Endometrial microvascular endothelial cells (primary cell): Measurements from ENCODE around the gene PARP12. TPM values are rescaled to one million over a fixed set of nuclear protein-coding genes. Genes with fewer than 3 reads are reported as not detected.

Experiments
- in situ Hi-C: cut with HindIII; loops from 2 replicates; pipeline ENCODE4 v1.10.0; 2017; ENCODE audit warnings: low sequenced_read_pairs, low pct_unique_long_range_greater_than_20kb; ENCODE audit errors: inconsistent ontology term
- total RNA-seq: library from RNA; depleted of rRNA; stranded (reverse); fragments of >200 nt; gene quantifications from one replicate; pipeline ENCODE4 v1.2.3, GENCODE V29; 2015; ENCODE audit errors: inconsistent ontology term

PARP12 gene
- total RNA-seq, 1 donor from 2014 or later = 91.6 TPM

DNA sequence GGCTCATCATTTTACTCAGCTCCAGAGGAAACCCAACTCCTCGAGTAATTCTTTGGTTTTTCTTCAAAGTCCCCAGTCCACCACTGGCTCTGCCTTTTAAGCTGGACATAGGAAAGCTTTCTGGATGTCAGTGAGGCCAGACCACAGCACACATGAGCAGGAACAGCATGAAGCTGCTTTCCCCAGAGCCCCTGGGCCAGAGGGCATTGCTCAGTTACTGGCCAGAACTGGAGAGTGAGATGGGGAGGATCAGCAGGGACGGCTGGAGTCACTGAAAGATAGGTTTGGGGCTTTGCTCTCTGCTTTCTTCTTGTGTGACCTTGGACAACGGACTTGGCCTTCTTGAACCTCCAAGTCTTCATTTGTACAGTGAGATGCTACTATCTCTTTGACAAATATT lies 43.1 kb downstream of the PARP12 start:
- in situ Hi-C loops = no loop called here

DNA sequence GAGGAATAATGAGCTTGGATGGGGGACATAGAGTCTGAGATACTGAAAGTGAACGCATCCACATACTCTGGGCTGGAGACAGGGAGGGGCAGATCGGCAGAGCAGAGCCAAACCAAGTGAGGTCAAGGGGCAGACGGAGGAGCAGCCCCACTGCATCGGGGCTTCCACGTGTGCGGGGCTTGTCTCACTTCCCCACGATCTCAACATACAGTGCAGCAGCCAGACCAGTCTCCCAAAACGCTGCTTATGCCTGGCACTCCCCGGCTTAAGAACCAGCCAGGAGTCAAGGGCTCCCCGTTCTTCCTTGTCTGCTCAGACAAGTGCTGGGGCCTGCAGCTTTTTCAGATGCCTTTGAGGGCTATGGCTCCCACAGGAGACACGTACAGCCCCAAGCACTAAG lies 43.6 kb downstream of the PARP12 start:
- in situ Hi-C loops = no loop called here

DNA sequence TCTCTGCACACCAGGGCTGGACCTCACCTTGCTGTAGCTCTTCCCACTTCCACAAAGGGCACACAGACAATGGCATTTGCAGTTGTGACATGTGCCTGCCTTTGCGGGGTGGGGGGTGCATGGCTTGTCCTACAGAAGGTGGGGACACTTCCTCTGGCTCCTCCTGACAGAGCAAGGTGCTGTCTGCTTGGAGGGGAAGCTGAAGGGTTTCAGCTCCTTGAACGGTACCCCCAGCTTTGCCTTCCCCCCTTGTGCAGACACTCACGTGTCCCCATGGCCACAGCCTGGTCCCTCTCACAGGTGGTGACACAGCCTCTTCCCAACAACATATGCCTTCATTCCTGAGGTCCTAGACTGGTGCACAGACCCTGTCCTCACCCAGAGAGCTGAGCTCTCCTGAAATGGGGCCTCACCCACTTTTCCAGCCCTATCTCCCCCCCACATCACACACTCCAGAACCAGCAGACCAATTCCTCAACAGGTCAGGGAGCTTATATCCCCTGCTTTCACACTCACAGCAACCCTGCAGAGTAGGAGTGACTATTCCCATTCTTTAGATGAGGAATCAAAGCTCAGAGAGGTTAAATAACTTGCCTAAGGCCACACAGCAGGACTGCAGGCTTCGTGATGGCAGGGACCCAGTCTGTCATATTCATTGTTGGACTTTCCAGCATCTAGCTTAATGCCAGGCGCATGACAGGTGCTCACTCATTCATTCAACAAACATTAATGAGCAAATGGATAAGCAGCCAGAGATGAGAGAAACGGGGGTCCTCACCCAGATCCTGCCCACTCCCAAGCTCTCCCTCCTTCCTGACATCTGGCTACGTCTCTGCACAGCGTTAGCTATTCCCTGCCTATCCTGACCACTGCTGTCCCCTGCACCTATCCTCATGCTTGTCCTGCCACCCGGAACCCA lies 44.4 kb downstream of the PARP12 start:
- in situ Hi-C loops = no loop called here

DNA sequence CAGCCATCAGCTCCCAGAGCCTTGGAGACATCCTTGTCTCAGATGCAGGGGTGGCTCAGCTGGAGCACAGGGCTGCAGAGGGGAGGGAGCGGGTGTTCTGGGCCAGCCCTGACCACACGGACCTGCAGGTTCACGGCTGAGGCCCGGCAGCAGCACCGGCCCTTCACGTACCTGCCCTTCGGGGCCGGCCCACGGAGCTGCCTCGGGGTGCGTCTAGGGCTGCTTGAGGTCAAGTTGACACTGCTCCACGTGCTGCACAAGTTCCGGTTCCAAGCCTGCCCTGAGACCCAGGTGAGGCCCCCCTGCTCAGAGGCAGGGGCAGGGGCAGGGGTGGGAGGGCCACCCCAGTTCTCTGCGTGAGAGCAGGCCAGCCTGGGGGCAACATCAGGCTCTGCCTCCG lies 45.2 kb downstream of the PARP12 start:
- in situ Hi-C loops = no loop called here

DNA sequence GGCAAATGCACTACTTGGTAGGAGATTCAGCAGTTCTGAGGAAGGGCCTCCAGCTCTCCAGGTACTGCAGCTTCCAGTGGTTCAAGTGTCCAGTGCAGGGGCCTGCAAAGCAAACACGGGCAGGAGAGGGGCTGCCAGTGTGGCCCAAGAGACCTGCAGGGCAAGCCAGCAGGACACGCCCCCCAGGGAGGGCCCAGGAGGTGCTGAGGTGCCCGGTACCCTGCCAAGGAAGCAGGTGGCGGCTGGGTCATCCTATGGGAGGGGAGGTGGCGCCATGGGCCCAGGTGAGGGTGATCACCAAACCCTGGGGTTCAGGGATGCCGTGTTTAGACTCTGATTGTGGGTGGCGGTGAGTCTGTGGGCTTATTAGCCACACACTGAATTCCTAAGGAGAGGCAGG lies 45.7 kb downstream of the PARP12 start:
- in situ Hi-C loops = no loop called here

DNA sequence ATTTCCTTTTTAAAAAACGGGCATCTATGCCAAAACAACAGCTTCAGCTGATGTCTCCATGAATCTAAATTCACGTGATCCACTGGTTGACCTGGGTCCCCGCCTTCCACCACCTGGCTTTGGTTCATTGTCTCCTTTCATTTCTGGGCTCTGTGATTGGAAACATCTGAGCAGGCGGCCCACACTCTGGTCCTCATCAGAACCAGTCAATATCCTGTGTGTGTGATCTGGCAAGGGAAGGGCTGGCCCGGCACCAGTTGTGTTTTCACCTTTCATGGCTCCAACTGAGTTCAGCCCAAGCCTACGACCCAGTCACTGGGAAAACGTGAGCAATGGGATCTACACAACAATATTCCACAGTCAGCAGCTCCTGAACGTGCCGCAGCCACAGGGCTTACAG lies 46.2 kb downstream of the PARP12 start:
- in situ Hi-C loops = no loop called here

DNA sequence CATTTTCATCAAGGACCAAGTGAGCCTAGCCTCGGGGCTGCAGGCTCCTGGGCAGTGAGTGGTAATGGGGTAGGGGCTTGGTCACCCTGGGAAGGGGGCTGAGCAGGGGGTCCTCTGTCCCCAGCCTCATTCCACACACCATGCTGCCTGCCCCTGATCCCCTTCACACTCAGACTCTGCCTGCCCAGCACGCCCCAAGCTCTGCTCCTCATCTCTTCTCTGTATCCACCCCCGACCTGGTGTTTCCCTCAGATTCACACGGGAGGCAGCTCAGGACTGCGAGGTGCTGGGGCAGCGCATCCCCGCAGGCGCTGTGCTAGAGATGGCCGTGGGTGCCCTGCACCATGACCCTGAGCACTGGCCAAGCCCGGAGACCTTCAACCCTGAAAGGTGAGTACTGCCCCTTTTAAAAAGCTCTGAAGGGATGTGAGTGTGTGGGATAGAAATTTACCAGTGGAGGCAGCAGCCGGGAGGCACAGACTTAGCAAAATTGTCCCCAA lies 47.2 kb downstream of the PARP12 start:
- in situ Hi-C loops = no loop called here

DNA sequence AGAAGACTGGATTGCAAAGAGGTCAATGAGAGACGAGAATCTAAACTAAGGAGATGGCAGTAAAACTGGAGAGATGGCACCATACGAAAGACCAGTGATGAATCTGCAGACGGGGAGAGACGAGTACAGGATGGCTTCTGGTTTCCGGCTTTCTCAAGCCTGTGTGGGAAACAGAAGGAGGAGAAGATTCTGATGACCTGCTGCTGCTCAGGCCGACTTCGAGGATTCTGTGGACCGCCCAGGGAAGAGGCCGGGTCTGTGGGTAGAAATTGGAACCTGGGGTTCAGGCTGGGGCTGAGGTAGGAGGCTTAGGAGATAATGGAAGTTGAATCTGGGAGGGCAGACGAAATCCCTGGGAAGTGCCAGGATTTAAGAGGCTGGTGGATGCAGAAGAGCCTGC lies 48.6 kb downstream of the PARP12 start:
- in situ Hi-C loops = no loop called here

DNA sequence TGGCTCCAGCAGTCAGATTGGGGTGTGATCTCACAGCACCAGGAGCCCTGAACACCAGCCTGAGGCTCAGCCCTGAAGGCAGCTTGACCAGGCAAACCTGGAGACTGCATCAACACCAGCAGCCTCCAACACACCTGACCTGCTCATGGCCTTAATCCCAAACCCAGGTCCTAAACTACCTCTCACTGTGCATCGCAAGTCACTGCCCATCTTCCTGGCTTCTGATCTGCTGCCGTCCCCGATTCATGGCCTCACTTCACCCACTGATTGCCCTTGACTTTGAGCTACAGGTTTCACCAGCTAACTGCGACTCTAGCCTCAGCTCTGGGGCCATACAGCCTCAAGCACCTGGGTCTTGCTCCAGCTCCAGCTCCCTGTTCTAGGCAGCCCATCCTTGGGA lies 49.1 kb downstream of the PARP12 start:
- in situ Hi-C loops = no loop called here

DNA sequence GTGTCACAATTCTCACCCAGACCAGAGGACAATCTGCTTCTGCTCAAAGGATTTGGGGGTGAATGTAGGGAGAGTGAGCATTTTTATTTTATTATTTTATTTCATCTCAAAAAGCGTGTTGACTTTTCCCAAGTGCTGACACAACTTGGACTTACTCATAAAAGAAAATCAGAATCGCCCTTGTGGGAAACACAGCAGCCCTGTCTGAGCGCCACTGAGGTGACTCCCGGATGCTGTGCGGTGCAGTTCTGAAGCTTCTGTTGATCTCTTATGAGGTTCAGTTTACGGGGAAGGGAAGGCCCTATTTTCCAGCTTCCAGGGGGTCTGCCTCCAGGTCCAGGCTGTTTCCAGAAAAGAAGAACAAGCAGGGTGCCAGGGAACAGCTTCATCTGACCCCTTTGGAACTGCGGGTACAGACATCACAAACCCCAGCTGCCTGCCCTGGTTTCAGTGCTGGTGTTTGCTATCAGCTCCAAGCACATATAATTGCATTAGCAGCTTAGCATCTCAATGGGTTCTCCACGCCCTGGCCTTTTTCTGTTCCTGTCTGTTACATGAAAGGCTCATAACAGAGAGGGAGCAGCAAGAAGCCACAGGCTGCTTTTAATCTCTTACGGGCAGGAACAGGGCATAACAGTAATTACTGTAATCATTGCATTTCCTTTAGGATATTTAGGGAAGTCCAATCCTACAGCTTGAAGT lies 52.4 kb downstream of the PARP12 start:
- in situ Hi-C loops = no loop called here

DNA sequence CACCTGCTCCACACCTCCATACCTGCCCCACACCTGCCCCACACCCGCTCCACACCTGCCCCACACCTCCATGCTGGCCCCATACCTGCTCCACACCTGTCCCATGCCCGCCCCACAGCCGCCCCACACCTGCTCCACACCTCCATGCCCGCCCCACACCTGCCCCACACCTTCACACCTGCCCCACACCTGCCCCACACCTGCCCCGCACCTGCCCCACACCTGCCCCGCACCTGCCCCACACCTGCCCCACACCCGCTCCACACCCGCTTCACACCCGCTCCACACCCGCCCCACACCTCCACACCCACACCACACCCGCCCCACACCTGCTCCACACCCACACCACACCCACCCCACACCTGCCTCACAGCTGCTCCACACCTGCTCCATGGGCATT lies 53.0 kb downstream of the PARP12 start:
- in situ Hi-C loops = no loop called here

DNA sequence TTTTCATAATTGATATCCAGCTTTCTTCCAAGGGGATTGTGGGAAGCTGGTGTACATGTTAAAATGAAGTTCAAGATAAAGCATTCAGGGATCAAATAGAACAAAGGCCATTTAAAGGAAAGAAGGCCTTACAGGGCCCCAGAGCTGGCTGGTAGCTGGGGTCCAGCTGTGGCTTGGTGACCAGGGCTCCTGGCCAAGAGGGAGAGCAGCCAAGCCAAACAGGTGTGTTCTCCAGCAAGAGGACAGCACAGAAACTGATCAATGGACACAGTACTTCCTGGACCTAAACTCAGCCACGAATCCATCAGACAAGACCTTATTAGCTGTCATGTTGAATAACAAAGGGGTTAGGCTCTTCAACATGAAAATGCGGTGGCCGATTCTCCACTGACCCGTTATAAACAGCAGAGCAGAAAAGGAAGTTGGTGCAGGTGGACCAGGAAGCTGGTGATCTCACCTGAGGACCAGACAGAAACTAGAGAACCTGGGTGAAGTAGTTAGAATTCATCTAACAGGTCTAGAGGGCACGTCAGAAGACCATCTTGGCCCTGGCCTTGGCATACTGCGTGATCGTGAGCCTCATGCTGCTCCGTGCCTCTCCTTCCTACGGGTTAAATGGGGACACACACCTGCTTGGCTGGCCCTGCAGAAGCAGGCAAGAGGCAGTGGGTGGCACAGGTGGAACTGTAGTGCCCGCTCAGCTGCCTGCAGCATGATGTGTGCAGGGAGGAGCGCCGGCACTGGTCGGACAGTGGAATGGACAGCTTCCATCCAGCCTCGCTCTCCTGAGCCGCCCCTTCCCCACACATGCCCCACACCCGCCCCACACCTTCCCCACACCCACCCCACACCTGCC lies 53.8 kb downstream of the PARP12 start:
- in situ Hi-C loops = no loop called here

DNA sequence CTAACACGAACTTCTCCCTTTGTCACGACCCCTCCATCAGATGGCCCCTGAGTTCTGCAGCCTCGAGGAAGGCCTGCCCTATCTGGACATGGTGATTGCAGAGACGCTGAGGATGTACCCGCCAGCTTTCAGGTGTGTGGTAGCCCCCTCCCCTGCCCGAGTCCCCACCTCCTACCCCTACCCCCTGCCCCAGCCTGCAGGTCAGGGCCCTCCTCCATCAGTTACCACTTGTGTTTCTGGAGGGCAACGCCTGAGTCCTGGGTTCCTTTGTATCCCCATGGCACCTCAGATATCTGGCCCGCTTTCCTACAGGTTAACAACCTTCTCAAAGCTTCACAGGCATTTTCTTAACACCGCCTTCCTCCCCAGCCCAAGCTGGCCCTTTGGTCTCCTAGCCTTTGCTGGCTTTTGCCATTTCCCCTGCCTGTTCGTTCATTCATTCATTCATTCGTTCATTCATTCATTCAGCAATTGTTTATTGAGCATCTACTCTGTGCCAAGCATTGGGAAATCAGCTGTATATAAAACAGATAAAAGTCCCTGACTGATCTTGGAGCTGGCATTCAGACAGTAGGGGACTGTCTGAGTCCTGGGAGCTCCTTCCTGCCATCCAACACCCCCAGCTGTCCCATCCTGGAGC lies 55.6 kb downstream of the PARP12 start:
- in situ Hi-C loops = no loop called here

DNA sequence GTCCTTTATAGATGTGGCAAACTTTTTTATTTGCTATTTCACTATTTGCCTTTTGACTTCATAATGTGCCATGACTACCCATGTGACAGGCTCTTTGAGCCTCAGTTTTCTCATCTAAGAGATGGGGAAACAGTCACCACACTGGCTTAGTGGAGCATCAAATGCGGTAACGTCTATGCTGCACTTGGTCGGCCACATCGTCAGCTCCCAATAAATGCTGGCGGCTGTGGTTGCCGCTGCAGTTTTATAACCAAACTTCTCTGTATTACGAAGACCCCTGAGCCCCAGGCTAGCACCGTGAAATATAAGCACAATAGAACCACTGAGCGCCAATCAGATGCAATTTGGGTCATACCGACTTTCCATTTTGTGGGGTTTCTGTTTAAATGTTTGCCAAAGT lies 56.2 kb downstream of the PARP12 start:
- in situ Hi-C loops = no loop called here

DNA sequence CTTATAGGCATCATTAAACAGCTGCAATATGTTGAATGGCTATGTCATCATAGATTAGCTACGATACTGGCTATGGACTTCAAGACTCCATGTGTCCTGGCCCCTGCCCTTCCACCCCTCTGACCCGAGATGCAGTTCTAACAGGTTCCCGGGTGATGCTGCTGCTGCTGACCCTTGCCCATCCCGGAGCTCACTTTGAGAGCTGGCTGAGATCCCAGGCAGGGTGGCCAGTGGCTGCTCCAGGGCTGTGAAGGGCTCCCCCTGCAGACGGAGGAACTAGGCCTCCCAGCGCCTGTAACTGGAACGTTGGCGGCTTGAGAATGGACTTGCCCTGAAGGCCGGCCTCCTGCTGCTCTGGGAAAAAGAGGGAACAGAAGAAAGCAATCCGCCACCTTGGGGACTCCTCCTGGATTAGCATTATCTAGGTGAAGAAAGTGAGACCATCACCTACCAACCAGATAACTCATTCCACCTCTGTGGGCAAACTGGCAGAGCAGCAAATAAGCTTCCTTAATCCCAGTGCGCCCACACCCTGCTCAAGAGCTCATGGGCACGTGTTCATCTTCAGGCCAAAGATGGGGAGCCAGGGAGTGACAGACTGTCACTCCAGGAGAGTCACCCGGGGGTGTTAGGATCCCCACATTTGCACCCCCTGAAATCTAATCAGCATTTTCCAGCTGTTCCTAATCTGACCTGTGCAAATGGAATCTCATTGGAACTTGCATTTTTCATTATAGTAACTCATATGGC lies 56.8 kb downstream of the PARP12 start:
- in situ Hi-C loops = no loop called here

DNA sequence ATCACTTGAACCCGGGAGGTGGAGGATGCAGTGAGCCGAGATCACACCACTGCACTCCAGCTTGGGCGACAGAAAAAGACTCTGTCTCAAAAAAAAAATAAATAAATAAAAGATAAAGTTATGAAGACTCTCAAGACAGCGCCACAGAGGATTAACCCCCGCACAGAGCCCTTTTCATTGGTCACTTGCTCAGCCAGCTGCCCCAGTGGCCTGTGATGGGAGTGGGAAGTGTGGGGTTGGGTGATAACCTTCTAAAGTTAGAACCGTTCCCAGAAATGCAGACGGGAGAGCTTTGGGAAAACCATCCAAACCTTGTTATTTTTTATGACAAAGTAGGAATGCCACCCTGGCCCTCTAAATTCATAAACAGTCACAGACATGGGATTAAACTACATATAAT lies 57.4 kb downstream of the PARP12 start:
- in situ Hi-C loops = no loop called here

DNA sequence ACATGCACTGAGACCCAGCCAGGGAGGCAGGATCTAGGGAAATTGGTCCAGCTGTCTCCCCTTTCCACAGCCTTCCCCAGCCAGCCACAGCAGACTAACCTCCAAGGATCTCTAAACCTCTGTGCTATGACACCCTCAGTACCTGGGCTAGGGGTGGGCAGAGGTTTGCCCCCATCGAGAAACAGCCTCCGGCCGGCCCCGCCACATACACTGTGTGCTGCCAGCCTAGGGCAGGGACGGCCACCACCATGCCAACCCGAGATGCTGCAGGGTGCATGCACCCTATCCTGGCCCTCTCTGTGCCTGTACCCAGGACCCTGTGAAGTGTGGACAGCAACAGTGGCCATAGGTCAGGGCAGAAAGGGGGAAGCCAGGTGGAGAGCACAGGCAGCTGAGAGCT lies 58.1 kb downstream of the PARP12 start:
- in situ Hi-C loops = no loop called here

DNA sequence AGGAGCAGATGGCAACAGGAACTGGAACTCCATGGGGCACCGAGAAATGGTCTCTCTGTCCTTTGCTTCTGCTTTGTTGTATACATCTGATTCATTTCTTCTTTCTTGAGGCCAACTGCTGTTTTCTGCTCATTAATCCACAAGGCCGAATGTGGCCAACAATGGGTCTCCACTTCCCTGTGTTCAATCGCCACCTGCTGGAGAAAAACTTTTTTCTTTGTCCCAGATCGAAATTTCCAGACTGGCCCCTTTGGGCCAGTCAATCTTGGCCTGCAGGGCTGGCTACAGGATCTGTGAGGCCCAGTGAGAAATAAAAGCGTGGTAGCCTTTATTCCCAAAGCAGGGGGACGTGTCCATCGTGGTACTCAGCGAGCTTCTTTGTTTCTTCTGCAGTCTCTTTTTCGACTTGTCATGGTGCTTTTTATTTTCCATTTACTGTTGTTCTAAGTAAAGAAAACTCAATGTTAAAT lies 58.8 kb downstream of the PARP12 start:
- in situ Hi-C loops = no loop called here
